ENCODE measurements around the gene RNASE1. TPM values are rescaled to one million over a fixed set of nuclear protein-coding genes. Genes with fewer than 3 reads are reported as not detected.

The RNASE1 gene
- total and polyA plus RNA-seq, 2 donors (not counting 3 experiments of a cell fraction or from before 2014, with no cell fraction given), result 182 to 909 TPM

GRCh38 chr14:20794644-20795369, 7.8 kb downstream of the RNASE1 start:
- dilution Hi-C loops (cut with MboI; ENCODE audit: extremely low pct_ligation_motif_present, low sequenced_read_pairs), result no loop called here
- DNase-seq (ENCODE audit: low read depth, low spot score) (no peak), FAIRE-seq (peak; percentile 49)
- no peak overlapping the region for H3K9ac ChIP-seq (replicated peaks; ENCODE audit: extremely low read depth, insufficient read depth, low read length)
- POLR2A ChIA-PET, result no interaction called here
- no peaks in the 10 kb centered on the region for H4K20me1 ChIP-seq (replicated peaks; ENCODE audit: control insufficient read depth, extremely low read depth, insufficient read depth, low read length)
- H3K9me1 ChIP-seq (replicated peaks; ENCODE audit: control insufficient read depth, extremely low read depth, insufficient read depth, low read length), result no peaks in the 10 kb centered on the region
- H3K4me1 ChIP-seq (ENCODE audit: control insufficient read depth, extremely low read depth, insufficient read depth, low read length), result peaks cover 13% of the 10 kb centered on the region
- CTCF ChIA-PET, result interaction anchor here (0.7 to 1.4 kb wide), 5 partner anchors 13 to 98 kb away, joined by 3 to 4 read pairs (median 4); no protein-coding TSS in a partner anchor
- TF ChIP-seq MAX (IDR thresholded peaks at IDR 0.05; ENCODE audit: insufficient read depth, insufficient read length), result no peak
- no peak overlapping the region for H3K4me3 ChIP-seq (replicated peaks in 1 of 3; ENCODE audit: insufficient read depth in 1 of 3, low read depth in 1 of 3, low read length in 3 of 3)
- intact Hi-C loops (cut with micrococcal nuclease), result no loop called here
- H3K36me3 ChIP-seq (ENCODE audit: control insufficient read depth in 2 of 2, extremely low read depth in 1 of 2, insufficient read depth in 2 of 2, low read length in 2 of 2), result no peaks in the 10 kb centered on the region
- no peak overlapping the region for H3K4me2 ChIP-seq (ENCODE audit: insufficient read depth, low read length)
- no peak overlapping the region for H2AFZ ChIP-seq (ENCODE audit: low read depth, low read length)
- BruUV-seq (replicated peaks), result no TSS peak
- H3K9me3 ChIP-seq (replicated peaks; ENCODE audit: control insufficient read depth, insufficient read depth, low read length), result no peaks in the 10 kb centered on the region
- no peaks in the 10 kb centered on the region for H3K79me2 ChIP-seq (ENCODE audit: control insufficient read depth, insufficient read depth, low read length)
- no peaks in the 10 kb centered on the region for H3K27me3 ChIP-seq (ENCODE audit: control insufficient read depth in 2 of 2, insufficient read depth in 2 of 2, low read length in 2 of 2)
- H3K27ac ChIP-seq (ENCODE audit: insufficient read depth, low read depth, low read length), result no peak overlapping the region

GRCh38 chr14:20792556-20792955, 10.1 kb downstream of the RNASE1 start:
- Histone ChIP-seq H3K9me1 (replicated peaks; ENCODE audit: control insufficient read depth, extremely low read depth, insufficient read depth, low read length) (no peaks in the 10 kb centered on the region), H3K9ac (replicated peaks; ENCODE audit: extremely low read depth, insufficient read depth, low read length) (no peak overlapping the region), H3K27ac (ENCODE audit: insufficient read depth, low read depth, low read length) (no peak overlapping the region), H3K36me3 (ENCODE audit: control insufficient read depth in 2 of 2, extremely low read depth in 1 of 2, insufficient read depth in 2 of 2, low read length in 2 of 2) (no peaks in the 10 kb centered on the region), H3K27me3 (ENCODE audit: control insufficient read depth in 2 of 2, insufficient read depth in 2 of 2, low read length in 2 of 2) (no peaks in the 10 kb centered on the region), H3K4me1 (ENCODE audit: control insufficient read depth, extremely low read depth, insufficient read depth, low read length) (peaks cover 18% of the 10 kb centered on the region), H3K9me3 (replicated peaks; ENCODE audit: control insufficient read depth, insufficient read depth, low read length) (no peaks in the 10 kb centered on the region), H2AFZ (ENCODE audit: low read depth, low read length) (no peak overlapping the region), H3K4me3 (replicated peaks in 1 of 3; ENCODE audit: insufficient read depth in 1 of 3, low read depth in 1 of 3, low read length in 3 of 3) (no peak overlapping the region), H4K20me1 (replicated peaks; ENCODE audit: control insufficient read depth, extremely low read depth, insufficient read depth, low read length) (no peaks in the 10 kb centered on the region), H3K4me2 (ENCODE audit: insufficient read depth, low read length) (no peak overlapping the region), H3K79me2 (ENCODE audit: control insufficient read depth, insufficient read depth, low read length) (no peaks in the 10 kb centered on the region)
- BruUV-seq (replicated peaks), result no TSS peak
- dilution Hi-C loops (cut with MboI; ENCODE audit: extremely low pct_ligation_motif_present, low sequenced_read_pairs) (no loop called here), intact Hi-C loops (cut with micrococcal nuclease) (no loop called here)
- DNase-seq (ENCODE audit: low read depth, low spot score) (no peak), FAIRE-seq (no peak)
- ChIA-PET CTCF (no interaction called here), POLR2A (no interaction called here)
- TF ChIP-seq EZH2 (IDR thresholded peaks at IDR 0.05; ENCODE audit: borderline replicate concordance, low read depth, low read length, severe bottlenecking) (no peak), MAX (IDR thresholded peaks at IDR 0.05; ENCODE audit: insufficient read depth, insufficient read length) (no peak), MYC (IDR thresholded peaks at IDR 0.05; ENCODE audit: low read depth, low read length) (no peak), POLR2AphosphoS5 (IDR thresholded peaks at IDR 0.05; ENCODE audit: insufficient read depth, low read depth, low read length) (no peak), POLR2A (IDR thresholded peaks at IDR 0.05; ENCODE audit: low read depth, low read length) (no peak)
